Stimulated activated CD4-positive, alpha-beta T cell treated with anti-CD3 and anti-CD28 coated beads, Interleukin-12 subunit alpha, Interleukin-12 subunit beta, amount 100 ng/mL, for 48 hours (primary cell): ENCODE results near the gene TBC1D22B.
"Not testable (repeated sequence)": the region's sequence is repeated elsewhere in the genome, so short reads cannot be mapped to it uniquely, and the experiment has no call there.

ENCODE experiments used
- DNase-seq, 3 donors: peaks; one replicate each; pipeline ENCODE4 v3.0.0-alpha.2; 2020; ENCODE audit warnings: low read depth in 2 of 3, low spot score in 1 of 3

Gene TBC1D22B

DNA sequence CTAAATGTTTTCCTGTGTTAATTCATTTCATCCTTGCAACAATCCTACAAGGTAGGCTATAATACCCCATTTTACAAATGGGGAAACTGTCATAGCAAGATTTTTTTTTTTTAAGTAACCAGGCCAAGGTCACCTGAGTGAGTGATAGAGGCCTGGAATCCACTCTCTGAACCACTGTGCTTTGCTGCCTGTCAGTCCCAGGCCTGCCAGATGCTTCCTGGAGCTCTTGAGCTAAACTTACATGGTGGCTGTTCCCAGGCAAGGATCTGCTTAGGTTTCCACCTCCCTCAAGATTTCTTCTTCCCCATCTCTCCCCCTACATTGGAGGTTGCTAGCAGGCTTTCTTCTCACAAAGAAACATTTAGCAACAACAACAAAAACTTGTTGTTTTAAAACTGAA, 63.5 kb downstream of the TBC1D22B start:
- no peak for DNase-seq

- no peak for DNase-seq
Measured at GRCh38 chr6:37321516-37322415, 64.2 kb downstream of the TBC1D22B start.

- DNase-seq: no peak
Measured at GRCh38 chr6:37323580-37323979, 66.0 kb downstream of the TBC1D22B start.

DNA sequence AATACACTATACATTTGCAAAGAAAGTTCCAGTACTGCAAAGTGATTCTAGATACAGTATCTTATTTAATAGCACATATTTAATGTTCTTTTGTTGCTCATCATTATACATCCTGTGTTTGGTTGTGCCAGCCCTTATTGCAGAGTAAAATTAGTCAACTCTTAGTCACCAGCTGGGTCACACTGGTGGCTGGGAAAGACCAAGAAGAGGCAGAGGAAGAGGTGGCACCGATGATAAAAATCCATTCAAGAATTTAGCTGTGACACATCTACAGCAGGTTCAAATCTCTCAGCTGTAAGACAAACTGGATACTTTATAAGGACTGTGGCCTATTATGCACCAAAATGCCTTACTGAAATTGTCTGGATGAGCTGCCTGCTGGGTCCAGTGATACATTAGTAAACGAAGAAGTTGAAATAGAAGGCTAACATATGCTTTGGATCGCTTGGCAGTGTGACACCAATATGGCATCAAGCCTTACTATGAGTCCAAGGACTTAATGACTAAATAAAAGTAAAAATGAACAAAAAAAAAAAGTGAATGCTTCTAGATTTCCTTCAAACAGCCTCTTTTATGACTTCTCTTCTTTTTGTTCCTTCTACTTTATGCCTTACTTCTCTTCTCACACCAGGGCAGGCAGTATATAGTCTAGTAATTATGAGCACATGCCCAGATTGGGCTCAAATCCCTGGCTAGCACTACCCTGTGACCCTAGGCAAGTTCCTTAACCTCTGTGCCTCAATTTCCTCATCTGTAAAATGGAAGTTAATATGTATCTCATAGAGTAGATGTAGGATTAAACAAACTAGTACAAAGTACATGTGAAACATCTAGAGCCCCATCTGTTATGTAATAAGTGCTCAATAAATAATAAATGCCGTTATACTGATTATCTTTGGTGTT, 66.8 kb downstream of the TBC1D22B start:
- peak in 2 of 3 donors; percentile 5 to 8 for DNase-seq

- not testable (repeated sequence) for DNase-seq
Measured at GRCh38 chr6:37330345-37330744, 72.8 kb downstream of the TBC1D22B start.

- DNase-seq: no peak
Measured at GRCh38 chr6:37331047-37331446, 73.5 kb downstream of the TBC1D22B start.

DNA sequence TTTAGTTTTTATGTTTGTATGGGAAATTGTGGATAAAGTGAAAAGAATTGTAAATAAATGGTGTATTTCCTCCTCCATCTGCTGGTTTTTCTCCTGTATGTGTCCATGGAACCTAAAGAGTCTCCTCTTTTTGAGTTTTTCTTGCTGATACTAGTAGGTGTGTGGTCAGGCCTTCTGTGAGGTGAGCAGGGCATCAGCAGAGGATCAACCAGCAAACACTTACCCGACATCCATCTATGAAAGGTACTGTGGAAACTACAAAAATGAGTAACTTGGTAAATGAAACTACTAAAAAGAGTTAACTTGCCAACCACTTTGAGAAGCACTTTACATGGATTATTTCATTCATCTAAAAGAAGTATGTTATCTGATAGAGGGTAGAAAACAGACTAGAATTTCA, 75.3 kb downstream of the TBC1D22B start:
- no peak for DNase-seq

- DNase-seq: no peak
Measured at GRCh38 chr6:37334047-37334446, 76.5 kb downstream of the TBC1D22B start.

DNA sequence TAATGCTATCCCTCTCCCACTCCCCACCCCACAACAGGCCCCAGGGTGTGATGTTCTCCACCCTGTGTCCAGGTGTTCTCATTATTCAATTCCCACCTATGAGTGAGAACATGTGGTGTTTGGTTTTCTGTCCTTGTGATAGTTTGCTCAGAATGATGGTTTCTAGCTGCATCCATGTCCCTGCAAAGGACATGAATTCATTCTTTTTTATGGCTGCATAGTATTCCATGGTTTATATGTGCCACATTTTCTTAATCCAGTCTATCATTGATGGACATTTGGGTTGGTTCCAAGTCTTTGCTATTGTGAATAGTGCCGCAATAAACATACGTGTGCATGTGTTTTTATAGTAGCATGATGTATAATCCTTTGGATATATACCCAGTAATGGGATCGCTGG, 80.7 kb downstream of the TBC1D22B start:
- not testable (repeated sequence) for DNase-seq

GRCh38 chr6:37338745-37339255, 81.2 kb downstream of the TBC1D22B start:
- DNase-seq: no peak

GRCh38 chr6:37339741-37340638, 82.4 kb downstream of the TBC1D22B start:
- DNase-seq: no peak

DNA sequence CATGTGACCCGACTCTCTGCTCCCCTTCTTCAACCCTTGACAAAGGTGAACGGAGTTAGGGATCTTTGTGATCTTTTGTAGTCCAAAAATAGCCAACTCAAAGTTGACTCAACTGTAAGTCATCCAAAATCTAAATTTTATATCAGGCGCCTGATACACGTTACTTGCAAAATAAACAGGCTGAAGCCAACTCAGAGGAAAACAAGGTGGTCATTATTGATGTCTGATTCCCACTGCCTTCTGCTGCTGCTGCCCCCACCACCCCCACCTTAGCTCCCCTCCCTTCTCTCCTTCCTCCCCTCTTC, 83.0 kb downstream of the TBC1D22B start:
- DNase-seq: no peak

DNA sequence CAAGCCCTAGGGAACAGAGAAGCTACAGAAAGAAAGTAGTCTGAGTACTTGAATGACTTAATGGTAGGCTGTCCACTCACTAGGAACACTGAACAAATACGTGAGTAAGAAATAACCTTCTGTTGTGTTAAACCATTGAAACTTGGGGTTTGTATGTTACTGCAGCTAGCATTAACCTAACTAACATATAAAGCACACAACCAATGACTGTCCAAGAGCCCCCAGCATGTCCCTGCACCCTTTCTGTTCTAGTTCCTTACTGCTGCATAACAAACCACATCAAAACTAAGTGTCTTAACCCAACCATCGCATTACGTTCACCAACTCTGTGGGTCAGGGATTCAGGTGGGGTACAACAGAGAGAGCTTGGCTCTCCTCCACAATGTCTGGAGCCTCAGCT, 85.7 kb downstream of the TBC1D22B start:
- no peak for DNase-seq

- DNase-seq: no peak
Measured at GRCh38 chr6:37344308-37344707, 86.7 kb downstream of the TBC1D22B start.

- DNase-seq: not testable (repeated sequence)
Measured at GRCh38 chr6:37345804-37346203, 88.2 kb downstream of the TBC1D22B start.

GRCh38 chr6:37347177-37347576, 89.6 kb downstream of the TBC1D22B start:
- no peak for DNase-seq

DNA sequence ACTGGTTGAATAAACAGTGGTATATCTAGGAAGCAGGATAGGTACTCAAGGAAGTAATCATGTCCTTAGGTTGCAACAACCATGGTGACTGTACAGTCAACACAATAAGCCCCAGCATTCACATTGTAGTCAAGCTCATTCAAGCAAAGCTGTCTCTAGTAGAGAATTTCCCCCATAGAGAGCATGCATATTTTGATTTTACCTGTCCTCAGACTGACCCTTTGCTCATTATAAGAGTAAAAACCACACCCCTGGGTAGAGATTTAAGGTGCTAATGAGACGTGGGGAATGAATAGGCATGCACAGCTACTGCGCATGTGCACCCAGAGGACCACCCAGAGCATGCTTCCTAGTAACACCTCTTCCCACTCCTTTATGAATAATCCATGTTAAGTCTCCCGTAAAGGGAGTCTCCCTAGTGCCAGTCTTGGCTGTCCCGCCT, 90.1 kb downstream of the TBC1D22B start:
- DNase-seq: no peak

GRCh38 chr6:37351027-37351426, 93.5 kb downstream of the TBC1D22B start:
- DNase-seq: no peak

DNA sequence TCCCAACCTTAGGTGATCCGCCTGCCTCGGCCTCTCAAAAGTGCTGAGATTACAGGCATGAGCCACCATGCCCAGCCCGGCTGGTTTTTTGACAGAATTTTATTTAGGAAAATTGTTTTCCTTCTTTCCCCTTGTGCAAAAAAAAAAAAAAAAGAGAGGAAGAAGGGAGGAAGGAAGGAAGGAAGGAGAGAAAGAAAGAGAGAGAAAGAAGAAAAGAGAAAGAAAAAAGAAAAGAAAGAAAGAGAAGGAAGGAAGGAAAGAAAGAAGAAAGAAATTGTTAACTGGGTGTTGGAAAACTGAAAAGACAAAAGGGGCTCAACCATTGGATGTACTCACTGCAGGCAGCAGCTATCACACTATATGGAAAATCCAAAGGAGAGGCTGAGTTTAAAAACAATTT, 94.8 kb downstream of the TBC1D22B start:
- no peak for DNase-seq

GRCh38 chr6:37353761-37354525, 96.4 kb downstream of the TBC1D22B start, which contains the start of gene RNF8:
Gene RNF8 (plus strand): TSS chr6:37353983. CDS start chr6:37354165, 182 bp downstream.
- peak; percentile 80 to 90 (median 83) for DNase-seq
